Epithelial cell of esophagus (primary cell): ENCODE measurements around the gene NFIA.

ENCODE experiments used
- DNase-seq: peaks from one replicate; pipeline ENCODE4 v3.0.0; 2010; ENCODE audit warnings: low read depth
- H3K4me3 ChIP-seq: 2 replicates; pipeline ENCODE4 v1.5.1; 2011; ENCODE audit warnings: mild to moderate bottlenecking, low read length, control low read depth
- TF ChIP-seq, protein P1 (sequence below): IDR thresholded peaks from 2 replicates; pipeline ENCODE4 v1.5.1; 2011; ENCODE audit warnings: low read depth, mild to moderate bottlenecking, low read length, control low read depth, inconsistent platforms; ENCODE audit not compliant: insufficient read depth; ENCODE audit errors: missing control alignments

The NFIA gene

DNA sequence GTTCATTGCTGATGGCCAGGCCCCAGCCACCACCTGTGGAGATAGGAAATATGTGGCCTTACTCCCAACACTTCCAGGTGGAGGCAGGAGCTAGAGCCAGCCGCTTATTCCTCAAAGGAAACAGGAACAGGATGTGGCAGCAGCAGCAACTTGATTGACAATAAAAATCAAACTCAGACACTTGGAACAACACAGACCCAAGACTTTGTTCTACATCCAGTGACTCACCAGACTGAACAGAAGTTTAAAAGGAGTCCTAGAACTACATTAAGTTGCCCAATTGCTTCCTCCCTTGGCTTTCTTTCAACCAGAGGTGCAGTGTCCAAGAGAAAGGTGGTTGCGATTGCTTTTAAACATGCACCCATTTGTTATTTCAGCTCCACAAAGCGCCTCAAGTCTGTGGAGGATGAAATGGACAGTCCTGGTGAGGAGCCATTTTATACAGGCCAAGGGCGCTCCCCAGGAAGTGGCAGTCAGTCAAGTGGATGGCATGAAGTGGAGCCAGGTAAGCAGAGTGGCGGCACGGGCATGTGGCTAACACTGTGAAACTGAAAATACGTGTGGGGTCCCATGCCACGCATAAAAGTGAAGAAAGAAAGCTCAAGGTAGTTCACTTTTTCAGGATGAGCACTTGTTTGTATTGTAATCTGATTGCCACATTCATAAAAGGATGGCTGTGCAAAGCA is 276.6 kb downstream of the NFIA start:
- peak; percentile 37 for DNase-seq

DNA sequence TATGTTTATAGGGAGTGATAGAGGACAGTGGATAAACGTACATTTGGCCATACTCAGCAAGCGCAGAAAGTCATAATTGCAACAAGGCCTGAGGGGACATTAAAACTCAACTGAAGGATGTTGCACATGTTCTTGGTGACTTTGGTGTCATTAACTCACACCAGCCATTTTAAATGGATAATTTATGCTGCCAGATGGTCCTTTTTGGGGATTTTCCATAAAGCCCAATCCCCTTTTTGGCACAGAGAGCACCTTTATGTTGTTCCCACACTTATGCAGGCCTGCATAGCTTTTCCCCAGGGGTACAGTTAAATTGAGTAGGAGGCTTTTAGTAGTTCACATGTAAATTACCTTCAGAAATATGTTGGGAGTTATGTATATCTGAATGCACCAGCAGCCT is 279.6 kb downstream of the NFIA start:
- TF ChIP-seq, protein P1, sequence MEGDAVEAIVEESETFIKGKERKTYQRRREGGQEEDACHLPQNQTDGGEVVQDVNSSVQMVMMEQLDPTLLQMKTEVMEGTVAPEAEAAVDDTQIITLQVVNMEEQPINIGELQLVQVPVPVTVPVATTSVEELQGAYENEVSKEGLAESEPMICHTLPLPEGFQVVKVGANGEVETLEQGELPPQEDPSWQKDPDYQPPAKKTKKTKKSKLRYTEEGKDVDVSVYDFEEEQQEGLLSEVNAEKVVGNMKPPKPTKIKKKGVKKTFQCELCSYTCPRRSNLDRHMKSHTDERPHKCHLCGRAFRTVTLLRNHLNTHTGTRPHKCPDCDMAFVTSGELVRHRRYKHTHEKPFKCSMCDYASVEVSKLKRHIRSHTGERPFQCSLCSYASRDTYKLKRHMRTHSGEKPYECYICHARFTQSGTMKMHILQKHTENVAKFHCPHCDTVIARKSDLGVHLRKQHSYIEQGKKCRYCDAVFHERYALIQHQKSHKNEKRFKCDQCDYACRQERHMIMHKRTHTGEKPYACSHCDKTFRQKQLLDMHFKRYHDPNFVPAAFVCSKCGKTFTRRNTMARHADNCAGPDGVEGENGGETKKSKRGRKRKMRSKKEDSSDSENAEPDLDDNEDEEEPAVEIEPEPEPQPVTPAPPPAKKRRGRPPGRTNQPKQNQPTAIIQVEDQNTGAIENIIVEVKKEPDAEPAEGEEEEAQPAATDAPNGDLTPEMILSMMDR, result no peak
- no peak for DNase-seq
- H3K4me3 ChIP-seq, result no peak overlapping the region

More for the DNA sequence above, 276.6 kb downstream of the NFIA start:
- TF ChIP-seq, protein P1, result no peak
- H3K4me3 ChIP-seq, result no peak overlapping the region

DNA sequence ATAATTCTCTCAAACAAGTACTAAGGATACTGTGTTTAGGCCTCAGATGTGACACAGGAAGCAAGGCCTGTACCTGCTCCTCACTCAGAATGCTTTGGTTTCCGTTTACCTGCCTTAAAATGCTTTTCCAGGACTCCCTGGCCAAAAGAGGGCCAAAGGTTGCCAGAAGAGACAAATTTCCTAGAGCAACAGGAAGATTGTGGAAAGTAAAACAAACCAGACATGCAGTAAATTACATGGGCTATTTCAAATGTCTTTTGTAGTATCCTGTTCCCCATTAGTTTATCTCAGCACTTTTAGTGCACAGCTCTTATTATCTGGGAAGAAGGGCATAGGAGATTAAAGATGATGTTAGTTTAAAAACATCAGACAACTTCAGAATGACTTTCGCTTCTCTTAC is 280.0 kb downstream of the NFIA start:
- TF ChIP-seq, protein P1, result no peak
- H3K4me3 ChIP-seq, result no peak overlapping the region
- no peak for DNase-seq

DNA sequence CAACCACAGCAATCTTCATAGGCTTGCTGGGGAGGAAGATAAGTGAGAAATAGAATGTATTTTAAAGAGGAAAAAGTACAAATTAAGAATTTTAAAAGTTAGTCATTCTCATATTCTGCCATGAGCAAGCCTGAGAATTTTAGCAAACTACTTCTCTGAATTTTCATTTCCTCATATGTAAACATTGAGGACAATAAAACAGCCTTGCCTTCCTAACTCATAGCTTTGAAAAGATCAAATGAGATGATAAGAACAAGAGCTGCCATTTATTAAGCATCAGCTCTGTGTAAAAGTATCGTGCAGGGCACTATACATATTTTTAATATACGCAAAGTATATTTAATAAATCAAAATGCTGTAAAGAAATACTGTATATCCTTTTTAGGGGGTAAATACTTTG is 286.0 kb downstream of the NFIA start:
- DNase-seq, result no peak
- no peak overlapping the region for H3K4me3 ChIP-seq

DNA sequence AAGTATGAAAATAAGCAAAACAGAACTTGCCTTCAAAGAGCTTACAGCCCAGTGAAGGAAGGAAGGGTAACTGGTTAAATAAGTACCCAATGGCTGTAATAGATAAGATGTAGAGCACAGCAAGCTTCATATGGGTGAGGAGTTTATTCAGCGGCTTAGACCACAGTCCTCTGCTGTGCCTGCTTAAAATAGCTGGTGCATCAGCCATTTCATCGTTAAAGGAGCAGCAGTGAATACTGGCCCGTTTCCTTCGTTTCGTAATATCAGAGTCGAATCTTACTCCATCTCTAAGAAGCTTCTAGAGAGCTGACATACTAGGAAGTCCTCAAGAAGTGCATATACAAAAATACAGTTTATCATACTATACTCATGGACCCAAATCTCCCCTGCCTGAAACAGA is 286.5 kb downstream of the NFIA start:
- no peak overlapping the region for H3K4me3 ChIP-seq
- TF ChIP-seq, protein P1, result no peak
- DNase-seq, result no peak

More for the DNA sequence above, 286.0 kb downstream of the NFIA start:
- TF ChIP-seq, protein P1, result no peak

DNA sequence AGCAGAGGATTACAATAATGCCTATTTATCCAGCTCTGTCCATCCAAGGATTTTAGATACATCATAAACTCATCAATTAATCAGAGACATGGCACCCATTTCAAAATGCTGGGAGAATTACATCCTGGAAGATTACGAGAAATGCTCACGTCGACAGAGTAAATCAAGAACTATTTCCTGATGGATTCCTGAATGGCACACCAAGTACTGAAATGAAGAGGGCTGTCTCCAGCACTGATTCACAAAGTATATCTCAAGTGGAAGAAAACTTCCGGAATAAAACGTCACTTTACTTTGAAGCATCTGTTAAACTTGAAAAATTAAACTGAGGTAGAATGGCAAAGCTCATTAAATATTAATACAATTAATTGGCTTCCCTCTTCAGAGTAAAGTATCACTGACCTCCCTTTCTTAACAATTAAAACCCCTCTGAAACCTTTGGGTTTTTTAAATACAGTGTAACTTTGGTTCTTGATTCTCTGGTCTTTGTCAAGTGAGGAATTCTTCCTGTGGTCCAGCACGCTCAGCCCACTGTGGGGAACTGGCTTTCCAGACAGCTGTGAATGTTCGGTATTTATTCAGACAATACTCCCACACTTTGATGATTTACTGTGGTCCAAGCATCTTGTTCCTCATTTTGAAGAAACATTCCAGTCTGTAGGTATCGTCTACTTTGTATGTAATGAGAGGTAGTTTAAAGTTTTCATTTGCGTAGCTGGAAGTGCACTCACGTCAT is 288.0 kb downstream of the NFIA start:
- TF ChIP-seq, protein P1, result no peak

More for the DNA sequence above, 288.0 kb downstream of the NFIA start:
- no peak overlapping the region for H3K4me3 ChIP-seq
- DNase-seq, result no peak
